GM19025 (cell line): ENCODE data around the gene VGLL4.

Source experiments
- ATAC-seq: cut with Tn5 transposase; IDR thresholded peaks from one replicate; pipeline ENCODE4 v1.9.1; 2021; ENCODE audit warnings: mild to moderate bottlenecking, low read depth, moderate library complexity; ENCODE audit not compliant: unreplicated experiment

VGLL4 gene

DNA sequence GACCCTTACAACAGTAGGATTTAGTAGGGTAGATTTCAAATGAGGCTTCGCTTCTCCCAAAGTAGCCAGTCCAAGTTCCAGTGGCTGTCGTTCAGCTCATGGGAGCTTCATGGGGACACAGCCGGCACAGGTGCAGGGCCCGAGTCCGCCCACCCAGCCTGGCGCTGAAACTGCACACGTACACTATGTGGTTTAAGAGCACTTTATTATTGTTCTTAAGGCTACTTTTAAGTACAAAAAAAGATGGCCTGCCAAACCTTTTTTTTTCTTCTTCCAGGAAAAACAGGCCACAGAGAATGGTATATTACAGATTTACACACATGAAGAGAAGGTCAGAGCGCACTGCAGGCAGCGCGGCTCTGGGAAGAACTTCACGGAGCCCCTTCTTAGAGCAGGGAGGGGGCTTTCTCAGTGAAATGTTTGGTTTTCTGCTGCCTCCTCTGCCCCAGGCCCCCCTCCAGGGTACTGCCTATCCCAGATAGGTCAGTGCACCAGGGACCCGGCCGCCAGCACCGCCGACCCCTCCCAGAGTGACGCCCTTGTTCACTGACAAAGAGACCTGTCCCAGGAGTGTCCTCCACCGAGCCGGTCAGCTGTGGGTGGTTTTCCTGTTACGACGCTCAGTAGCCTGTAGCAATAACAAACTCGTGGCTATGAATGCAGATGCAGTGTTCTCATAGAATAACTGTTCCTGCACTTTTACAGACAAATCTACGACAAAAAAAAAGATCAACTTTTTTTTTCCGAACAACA, 87.7 kb downstream of the VGLL4 start:
- no peak for ATAC-seq

DNA sequence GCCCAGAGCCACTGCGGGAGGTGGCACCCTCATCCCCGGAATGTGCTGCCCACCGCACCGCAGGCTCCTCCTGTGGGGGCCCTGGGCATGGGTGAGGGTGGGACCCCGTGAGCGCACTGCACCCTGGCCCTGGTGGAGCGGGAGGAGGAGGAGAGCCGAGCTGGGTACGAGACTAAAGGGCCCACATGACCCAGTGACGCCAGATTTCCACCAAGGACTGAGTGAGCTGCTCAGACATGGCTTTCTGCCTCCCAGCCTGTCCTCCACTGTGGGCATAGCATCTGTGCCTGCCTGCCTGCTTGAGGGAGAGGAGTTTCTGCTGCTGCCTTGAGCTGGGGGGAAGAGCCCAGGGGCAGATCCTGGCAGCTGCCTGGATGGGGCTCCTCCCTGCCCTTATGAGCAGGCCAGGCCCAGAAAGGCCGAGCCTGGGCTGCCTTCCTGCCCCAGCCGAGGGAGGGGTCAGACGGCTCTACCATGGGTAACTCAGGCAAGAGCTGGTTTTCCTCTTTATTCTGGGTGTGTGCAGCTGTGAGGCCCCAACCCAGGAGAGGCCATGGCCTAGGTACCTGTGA, 88.4 kb downstream of the VGLL4 start:
- ATAC-seq, result no peak

DNA sequence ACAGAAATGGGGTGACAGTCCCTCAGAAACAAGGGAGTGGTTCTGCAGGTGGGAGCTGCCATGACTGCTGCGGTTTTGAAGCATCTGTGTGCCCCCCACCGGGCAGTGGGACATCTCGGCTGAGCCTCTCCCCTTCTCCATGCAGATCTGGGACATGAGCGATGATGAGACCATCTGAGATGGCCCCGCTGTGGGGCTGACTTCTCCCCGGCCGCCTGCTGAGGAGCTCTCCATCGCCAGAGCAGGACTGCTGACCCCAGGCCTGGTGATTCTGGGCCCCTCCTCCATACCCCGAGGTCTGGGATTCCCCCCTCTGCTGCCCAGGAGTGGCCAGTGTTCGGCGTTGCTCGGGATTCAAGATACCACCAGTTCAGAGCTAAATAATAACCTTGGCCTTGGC, 89.0 kb downstream of the VGLL4 start:
- ATAC-seq, result no peak

DNA sequence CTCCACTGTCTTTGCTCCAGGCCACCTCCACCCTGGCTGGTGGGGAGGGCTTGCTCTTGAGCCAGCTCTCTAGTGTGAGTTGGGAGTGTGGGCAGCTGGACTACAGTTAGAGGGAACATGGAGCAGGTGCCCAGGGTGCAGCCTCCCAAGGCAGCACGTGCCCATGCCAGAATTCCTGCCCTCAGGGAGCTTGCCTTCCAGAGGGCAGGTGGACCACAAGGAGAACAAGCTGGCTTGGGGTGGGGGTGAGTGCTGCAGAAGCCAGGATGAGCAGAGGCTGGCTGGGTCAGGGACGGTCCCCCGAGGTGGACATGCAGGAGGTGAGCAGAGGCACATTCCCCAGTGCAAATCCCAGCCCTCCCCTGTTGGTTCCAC, 89.5 kb downstream of the VGLL4 start:
- no peak for ATAC-seq

DNA sequence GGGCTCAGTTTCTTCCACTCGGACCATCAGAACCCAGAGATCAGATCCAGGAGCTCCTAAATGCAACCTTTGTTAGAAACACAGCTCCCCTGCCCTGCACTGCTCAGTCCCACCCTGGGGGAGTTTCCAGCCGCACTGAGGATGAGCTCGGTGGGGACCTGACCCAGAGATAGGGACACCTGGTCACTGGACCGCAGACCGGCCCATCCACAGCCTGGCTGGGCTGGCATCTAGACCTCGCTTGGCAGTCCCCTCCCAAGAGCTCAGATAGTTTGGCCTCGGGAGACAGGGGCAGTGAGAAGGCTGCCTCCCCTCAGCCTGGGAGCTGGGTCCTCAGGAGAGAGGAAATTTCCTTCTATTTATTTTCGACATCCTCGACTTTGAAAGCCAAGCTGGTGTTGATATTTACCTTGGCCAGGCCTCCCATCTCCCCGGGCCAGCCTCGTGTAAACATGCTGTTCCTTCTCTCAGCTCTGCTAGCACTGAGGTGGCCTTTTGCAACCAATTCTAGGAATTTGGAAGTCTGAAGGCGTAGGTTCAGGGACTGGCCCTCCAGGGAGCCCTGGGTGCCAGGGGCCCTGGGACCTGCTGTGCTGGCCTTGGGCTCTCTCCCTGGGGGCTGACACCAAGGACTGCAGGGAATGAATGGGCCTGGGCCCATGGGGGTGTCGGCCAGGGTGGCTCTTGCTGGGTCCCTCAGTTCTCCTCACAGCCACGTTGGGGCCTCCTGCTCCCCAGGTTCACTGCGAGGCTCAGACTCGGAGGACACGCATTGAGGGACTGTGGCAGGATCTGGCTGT, 90.1 kb downstream of the VGLL4 start:
- no peak for ATAC-seq

DNA sequence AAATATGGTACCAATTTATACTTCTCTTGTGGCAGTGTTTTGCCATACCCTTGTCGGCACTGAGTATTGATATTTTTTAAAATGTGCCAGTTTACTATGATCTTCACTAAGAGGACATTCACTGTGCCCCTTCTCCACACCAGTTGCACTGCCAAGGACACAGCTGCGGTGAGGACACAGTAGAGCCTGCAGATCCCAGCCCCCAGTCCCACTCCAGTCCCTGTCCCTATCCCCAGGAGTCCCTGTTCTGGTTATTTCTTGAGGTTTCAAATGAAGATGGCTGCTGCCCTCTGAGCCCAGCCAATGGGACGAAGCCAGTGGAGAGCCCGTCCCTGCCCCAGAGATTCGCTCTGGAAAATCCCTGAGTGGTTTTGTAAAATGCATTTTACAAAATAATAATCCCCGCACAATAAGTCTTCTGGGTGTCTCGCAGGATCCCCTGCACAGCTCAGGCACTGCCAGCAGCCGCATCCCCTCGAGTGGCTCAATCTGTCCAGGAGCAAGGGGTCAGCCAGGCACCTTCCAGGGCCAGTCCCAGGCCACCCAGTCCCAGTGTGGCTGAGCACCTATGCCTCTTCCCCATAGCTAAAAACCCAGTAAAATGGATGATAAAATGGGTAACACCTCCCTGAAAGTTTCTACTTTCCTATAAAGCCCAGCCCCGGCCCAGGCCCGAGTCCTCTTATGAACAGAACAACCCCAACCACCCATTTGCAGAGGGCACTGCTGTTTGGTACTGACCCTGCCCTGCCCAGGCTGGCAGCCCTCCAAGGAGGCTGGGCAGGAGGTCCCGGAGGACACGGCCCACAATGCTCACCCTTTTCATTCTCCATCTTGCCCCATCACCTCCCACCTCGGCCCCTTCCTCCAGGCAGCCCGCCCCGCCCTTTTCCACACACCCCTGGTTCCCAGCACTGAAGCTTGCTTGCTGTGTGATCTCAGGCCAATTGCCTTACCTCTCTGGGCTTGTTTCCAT, 91.1 kb downstream of the VGLL4 start:
- ATAC-seq, result no peak

DNA sequence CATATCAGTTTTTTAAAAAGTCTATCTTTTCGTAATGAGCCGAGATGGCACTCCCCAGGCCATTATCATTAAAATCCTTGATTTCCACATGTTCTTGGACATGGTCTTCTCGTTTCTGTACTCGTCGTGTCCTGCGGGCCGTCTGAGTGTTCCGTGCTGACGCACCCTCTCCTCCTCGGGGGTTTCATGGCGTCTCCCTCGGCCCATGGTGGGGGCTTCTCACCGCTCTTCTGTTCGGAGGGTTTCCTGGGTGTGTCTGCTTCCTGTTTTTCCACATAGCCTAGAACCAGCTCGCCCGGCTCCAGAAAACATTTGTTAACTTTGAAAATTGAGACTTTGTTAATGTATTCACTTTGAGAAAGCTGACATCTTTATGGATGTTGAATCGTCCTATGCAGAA, 92.7 kb downstream of the VGLL4 start:
- no peak for ATAC-seq

DNA sequence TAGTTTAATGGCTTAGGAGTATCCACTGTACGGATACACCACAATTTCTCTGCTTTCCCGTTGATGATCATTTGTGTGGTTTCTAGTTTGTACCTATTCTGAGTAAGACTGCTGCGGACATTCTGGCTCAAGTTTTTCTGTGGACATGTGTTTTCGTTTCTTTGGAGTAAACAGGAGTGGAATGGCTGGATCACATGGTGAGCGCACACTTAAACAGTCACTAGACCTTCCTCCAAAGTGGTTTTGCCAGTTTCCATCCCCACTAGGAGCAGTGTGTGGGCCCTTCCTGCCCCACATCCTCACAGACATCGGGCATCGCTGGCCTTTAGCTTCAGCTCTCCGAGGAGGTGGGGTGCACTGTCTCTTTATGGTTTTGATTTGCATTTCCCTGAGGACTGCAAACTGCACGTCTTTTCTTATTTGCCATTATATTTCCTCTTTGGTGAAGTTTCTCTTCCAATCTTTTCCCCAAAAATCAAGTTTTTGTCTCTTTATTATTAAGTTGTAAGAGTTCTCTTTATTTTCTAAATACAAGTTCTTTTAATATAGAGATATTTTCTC, 94.1 kb downstream of the VGLL4 start:
- no peak for ATAC-seq

DNA sequence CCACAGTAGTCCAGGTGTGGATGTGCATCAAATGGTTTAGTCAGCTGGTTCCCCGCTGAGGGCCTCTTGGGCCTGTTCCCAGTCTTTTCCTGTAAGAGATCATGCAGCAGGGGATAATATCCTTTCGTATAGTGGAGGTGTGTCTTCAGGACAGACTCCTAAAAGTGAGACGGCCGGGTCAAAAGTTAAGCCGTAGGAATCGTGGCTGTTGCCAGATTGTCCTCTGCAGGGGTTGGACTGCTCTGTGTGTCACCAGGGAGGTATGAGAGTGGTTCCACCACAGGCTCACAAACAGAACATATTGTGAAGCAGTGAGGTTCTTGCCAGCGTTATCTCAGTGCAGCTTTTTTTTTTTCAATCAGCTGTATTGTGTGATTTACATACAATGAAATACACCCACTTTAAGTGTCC, 95.0 kb downstream of the VGLL4 start:
- no peak for ATAC-seq

DNA sequence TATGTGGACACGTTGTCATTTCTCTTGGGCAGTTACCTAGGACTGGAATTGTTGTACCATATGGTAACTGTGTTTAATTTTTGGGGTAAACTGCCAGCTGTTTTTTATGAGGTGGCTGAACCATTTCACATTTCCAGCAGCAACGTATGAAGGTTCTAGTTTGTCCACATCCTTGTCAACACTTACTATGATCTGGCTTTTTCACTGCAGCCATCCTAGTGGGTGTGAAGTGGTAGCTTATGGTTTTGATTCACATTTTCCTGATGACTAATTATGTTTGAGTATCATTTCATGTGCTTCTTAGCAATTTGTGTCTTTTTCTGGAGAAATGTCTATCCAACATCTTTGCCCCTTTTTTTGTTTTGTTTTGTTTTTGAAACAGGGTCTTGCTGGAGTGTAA, 96.2 kb downstream of the VGLL4 start:
- ATAC-seq, result no peak

DNA sequence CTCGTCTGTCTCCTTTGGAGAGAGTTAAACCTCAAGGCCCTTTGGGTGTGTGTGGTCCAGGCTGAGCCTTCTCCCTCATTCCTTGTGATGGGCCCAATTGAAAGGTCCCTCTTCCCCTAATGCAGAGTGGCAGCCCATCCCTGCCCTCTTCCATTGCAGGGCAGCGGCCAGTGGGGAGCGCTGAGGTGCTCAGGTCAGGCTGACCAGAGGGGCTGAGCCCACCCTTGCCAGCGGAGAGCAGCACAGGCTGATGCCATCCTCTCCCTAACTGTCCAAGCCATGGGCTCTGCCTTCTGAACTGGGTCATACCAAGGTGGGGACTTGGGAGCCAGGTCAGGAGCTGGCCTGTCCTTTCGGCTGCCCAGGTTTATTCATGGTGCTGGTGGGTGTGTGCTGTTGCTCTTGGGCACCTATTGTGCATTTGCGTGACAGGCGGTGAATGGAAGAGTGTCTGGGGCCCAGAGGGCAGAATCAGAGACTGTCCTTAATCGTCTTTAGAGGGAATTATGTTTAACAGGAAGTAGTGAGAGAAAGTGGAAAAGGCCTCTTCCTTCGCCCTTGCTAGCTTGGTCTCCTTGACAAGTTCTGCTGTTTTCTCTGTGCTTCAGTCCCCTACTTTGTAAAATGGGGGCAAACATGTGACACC, 96.9 kb downstream of the VGLL4 start:
- no peak for ATAC-seq

DNA sequence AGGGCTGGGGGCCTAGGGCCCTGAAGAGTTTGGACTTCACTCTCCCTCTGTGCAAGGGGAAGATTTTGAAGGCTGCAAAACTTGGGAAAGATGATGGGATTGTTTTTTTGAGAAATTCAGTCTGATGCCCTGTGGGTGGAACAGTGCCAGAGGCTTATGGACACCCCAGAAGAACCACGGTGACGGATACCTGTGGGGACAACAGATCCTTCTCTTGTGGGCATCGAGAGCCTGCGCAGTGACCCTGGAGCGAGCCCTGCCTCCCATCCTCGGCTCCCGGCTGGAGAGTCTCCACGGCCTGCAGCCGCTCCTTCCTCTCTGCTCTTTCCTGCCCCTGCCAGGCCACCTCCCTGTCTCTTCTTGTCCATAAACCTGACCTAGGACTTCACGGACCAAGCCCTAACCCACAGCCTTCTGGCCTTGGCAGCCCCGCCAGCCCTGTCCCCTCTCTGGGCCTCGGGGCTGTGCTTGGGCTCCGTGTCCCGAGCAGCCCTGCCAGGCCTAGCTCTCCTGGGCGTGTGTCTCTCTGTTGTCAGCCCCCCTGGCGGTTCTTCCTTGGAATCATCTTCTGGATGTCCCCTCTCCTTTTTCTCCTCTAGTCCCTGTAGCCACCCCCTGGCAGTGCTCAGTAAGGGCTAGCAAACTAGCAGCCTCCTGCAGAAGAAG, 98.4 kb downstream of the VGLL4 start:
- ATAC-seq, result no peak

DNA sequence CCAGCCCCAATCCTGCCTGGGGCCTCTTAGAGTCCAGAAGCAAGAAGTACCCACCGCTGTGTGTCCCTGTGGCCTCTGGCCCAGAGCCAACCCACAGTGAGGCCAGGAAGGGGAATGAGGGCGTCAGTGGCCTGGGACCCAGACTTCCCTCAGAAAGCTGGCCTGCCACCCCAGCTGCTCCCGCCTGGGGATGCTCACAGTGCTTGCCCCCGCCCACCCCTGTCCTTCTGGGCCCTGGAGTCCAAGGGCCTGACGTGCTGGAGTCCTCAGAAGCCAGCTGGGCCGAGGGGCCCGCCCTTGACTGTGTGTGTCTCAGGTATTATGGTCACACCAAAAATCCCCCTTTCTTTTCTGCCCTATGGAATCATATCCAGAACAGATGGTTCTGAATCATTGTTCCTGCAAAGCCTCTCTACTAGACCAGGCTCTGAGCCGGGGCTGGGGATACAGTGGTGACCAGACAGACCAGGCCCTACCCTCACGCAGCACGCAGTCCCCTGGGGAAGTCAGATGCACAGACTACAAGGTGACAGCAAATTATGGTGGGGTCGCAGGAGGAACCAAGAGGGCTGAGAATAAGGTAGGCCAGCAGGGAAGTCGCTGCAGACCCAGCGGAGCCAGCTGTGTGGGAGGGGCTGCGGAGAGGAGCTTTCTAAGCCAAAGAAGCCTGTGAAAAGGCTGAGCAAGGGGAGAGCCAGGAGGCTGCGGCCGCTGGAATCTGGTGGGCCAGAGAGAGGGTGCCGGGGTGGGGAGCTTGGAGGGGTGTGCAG, 99.1 kb downstream of the VGLL4 start:
- ATAC-seq, result no peak

DNA sequence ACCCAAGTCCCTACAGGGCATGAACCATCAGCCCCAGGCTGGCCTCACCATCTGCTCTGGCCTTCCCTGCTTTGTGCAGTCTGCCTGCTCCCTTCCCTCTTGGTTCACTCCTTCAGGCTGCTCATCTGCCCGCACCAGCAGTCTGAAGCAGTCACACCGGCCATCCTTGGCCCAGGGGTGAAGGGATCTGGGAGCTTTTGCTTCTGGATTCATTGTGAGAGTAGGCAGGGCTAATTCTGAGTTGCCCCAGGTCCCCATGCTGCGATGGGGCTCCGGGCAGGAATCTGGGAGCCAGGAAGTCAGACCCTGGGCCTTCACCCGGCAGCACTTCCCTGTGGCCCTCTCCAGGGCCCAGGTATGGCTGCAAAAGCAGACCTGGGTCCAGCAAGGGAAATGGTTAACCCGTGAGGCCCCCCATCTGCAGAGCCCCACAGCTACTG, 99.7 kb downstream of the VGLL4 start:
- ATAC-seq, result no peak

DNA sequence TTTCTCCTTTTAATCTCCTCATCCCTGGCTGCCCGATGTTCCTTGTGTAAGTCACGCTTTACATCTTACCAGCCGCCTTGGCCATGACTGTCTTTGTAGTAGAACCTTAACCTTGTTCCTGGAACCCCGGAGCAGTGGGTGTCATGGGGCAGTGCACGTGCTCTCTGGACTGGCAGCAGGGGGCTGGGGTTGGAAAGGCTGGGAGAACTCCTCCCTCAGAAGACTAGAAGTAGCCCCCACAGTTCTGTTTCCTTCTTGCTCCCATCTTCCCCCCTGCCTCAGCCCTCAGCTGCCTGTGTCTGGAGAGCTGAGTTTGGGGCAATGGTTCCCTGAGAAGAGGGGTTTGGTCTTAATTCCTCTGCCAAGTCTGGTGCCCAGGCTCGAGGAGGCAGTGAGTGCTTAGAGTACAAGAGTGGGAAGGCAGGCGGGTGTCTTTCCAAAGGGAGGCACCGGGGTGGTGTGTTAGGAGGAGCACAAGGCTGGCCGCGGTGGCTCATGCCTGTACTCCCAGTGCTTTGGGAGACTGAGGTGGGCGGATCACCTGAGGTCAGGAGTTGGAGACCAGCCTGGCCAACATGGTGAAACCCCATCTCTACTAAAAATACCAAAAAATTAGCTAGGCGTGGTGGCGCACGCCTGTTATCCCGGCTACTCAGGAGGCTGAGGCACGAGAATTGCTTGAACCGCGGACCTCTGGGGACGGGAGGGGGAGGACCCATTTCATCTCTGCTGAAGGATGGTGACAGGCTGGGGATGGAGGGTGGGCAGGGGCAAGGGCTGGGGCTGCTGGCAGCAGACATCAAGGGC, 100.4 kb downstream of the VGLL4 start:
- no peak for ATAC-seq

DNA sequence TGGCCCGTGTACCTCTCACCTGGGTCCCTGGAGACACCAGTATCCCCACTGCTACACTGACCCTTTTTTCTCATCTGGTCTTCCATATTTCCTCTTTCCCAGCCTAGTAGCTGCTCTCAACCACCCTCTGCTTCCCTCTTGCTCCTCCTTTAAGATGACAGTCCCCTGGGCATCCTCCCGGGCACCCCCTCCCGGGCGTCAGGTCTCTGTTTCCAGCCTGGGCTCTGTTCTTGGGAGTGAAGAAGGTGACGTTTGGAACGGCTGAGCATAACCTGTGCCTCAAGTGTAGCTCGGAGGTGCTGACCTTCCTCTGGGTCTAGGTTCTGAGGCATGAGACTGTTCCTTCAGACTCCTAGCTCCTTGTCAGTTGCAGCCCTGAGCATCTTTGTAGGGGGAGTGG, 101.2 kb downstream of the VGLL4 start:
- ATAC-seq, result no peak
